ENCODE results near the gene TEAD4.

DNA sequence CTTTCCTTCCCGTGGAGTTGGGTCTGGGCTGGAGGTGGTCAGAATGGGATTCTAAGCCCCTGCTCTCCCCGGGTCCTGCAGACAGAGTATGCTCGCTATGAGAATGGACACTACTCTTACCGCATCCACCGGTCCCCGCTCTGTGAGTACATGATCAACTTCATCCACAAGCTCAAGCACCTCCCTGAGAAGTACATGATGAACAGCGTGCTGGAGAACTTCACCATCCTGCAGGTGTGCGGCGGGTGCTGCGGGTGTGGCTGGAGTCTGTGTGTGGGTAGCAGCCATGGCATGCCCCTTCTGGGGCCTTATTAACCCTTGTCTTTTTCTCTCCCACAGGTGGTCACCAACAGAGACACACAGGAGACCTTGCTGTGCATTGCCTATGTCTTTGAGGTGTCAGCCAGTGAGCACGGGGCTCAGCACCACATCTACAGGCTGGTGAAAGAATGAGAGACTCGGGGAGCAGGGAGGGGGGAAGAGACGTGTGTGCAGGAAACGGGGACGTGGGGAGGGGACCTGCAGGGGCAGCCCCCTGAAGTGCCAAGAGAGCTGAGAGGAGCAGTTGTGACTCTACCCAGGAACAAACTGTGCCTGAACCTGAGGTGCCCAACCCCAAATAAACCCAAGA is 80.9 kb downstream of the TEAD4 start:
- TF ChIP-seq POLR2AphosphoS5 (IDR thresholded peaks at IDR 0.05; ENCODE audit: low read depth, low read length) (no peak), POLR2A (IDR thresholded peaks at IDR 0.05; ENCODE audit: low read depth, low read length) (no peak)

Data from GM12892 (cell line).